Activated CD4-positive, alpha-beta T cell treated with anti-CD3 and anti-CD28 coated beads for 36 hours (primary cell): ENCODE data around the gene SOX9. TPM values are rescaled to one million over a fixed set of nuclear protein-coding genes. Genes with fewer than 3 reads are reported as not detected.

ENCODE experiments used
- ATAC-seq: fragments of 200-7000 bp; cut with Tn5 transposase; one replicate; pipeline ENCODE4 v1.10.0; 2021; ENCODE audit warnings: mild to moderate bottlenecking, moderate library complexity
- CTCF ChIA-PET: fragments of 350-600 bp; sonication (Branson Sonifier 250); formaldehyde crosslinking; loops from one replicate; lab custom pipeline; 2021; ENCODE audit warnings: antibody characterized with exemption; lab: Charles Lee
- POLR2A ChIA-PET: fragments of 350-600 bp; sonication (Branson Sonifier 250); formaldehyde crosslinking; loops from one replicate; lab custom pipeline; 2021; ENCODE audit warnings: antibody characterized with exemption, inconsistent platforms; lab: Charles Lee
- DNase-seq: peaks from one replicate; pipeline ENCODE4 v3.0.0-alpha.2; 2020
- H3K27ac Mint-ChIP-seq: one replicate; pipeline ENCODE4 v1.8.0; 2021; ENCODE audit warnings: mixed read lengths
- H3K27me3 Mint-ChIP-seq: one replicate; pipeline ENCODE4 v1.8.0; 2021; ENCODE audit warnings: mixed read lengths
- H3K36me3 Mint-ChIP-seq: one replicate; pipeline ENCODE4 v1.8.0; 2021; ENCODE audit warnings: low read depth, mixed read lengths
- H3K4me1 Mint-ChIP-seq: one replicate; pipeline ENCODE4 v1.8.0; 2021; ENCODE audit warnings: mixed read lengths
- H3K4me3 Mint-ChIP-seq: one replicate; pipeline ENCODE4 v1.8.0; 2021; ENCODE audit warnings: mild to moderate bottlenecking, moderate library complexity, mixed read lengths
- H3K9me3 Mint-ChIP-seq: one replicate; pipeline ENCODE4 v1.8.0; 2021; ENCODE audit warnings: low read depth, mixed read lengths
- intact Hi-C, 2 experiments: fragments of 100-400 bp; cut with DNase I in 1 of 2; cut with micrococcal nuclease in 1 of 2; formaldehyde crosslinking; loops; one replicate each; pipeline versions ENCODE4 v1.14.2 to v1.15.1; 2022 to 2024; cut with DNase I, micrococcal nuclease
- total RNA-seq, 2 experiments: library from RNA; stranded (reverse); gene quantifications; one replicate each; pipeline ENCODE4 v1.2.3, GENCODE V29; 2021

SOX9 gene
- total RNA-seq, 2 experiments from 2014 or later, result not detected

- Mint-ChIP-seq H3K27ac (no peak overlapping the region), H3K4me3 (no peak overlapping the region), H3K9me3 (no peaks in the 10 kb centered on the region), H3K36me3 (no peaks in the 10 kb centered on the region), H3K27me3 (no peaks in the 10 kb centered on the region), H3K4me1 (no peaks in the 10 kb centered on the region)
- ChIA-PET CTCF (no interaction called here), POLR2A (no interaction called here)
- intact Hi-C loops, result no loop called here
- no peak for DNase-seq
- ATAC-seq, result no peak
Observed at GRCh38 chr17:72095316-72095715, 25.5 kb upstream of the SOX9 start.

- no peak overlapping the region for H3K27ac Mint-ChIP-seq
- H3K9me3 Mint-ChIP-seq, result no peaks in the 10 kb centered on the region
- no peaks in the 10 kb centered on the region for H3K27me3 Mint-ChIP-seq
- CTCF ChIA-PET, result no interaction called here
- DNase-seq, result no peak
- H3K4me3 Mint-ChIP-seq, result no peak overlapping the region
- POLR2A ChIA-PET, result no interaction called here
- no peaks in the 10 kb centered on the region for H3K4me1 Mint-ChIP-seq
- no peak for ATAC-seq
- intact Hi-C loops, result no loop called here
- H3K36me3 Mint-ChIP-seq, result no peaks in the 10 kb centered on the region
Observed at GRCh38 chr17:72097144-72097543, 23.7 kb upstream of the SOX9 start.

DNA sequence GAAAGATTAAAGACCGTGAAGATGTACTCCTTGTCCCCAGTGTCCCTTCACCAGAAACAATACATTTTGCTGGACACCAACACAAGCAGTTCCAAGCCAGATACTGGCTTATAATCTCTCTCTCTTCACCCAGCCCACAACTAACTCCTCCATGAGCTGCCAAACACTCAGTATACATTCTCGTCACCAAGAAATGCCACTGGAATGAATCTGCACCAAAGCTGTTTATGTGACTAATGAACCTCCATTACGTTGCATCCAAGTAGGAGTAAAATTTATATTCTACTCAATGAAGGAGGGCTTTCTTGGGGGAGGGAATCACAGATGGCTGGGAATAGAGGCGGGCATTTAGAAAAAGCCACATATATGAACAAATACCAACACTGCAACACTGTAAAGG is 20.9 kb upstream of the SOX9 start:
- no peaks in the 10 kb centered on the region for H3K4me1 Mint-ChIP-seq
- H3K4me3 Mint-ChIP-seq, result no peak overlapping the region
- peaks cover 6% of the 10 kb centered on the region for H3K27me3 Mint-ChIP-seq
- no peak for DNase-seq
- ChIA-PET CTCF (no interaction called here), POLR2A (no interaction called here)
- no peaks in the 10 kb centered on the region for H3K36me3 Mint-ChIP-seq
- H3K27ac Mint-ChIP-seq, result no peak overlapping the region
- intact Hi-C loops, result no loop called here
- H3K9me3 Mint-ChIP-seq, result no peaks in the 10 kb centered on the region
- no peak for ATAC-seq

- ChIA-PET POLR2A (no interaction called here), CTCF (no interaction called here)
- Mint-ChIP-seq H3K27me3 (peaks cover 8% of the 10 kb centered on the region), H3K4me1 (no peaks in the 10 kb centered on the region), H3K36me3 (no peaks in the 10 kb centered on the region), H3K4me3 (no peak overlapping the region), H3K9me3 (no peaks in the 10 kb centered on the region), H3K27ac (no peak overlapping the region)
- ATAC-seq (no peak), DNase-seq (no peak)
- intact Hi-C loops, result no loop called here
Observed at GRCh38 chr17:72100470-72100869, 20.4 kb upstream of the SOX9 start.

DNA sequence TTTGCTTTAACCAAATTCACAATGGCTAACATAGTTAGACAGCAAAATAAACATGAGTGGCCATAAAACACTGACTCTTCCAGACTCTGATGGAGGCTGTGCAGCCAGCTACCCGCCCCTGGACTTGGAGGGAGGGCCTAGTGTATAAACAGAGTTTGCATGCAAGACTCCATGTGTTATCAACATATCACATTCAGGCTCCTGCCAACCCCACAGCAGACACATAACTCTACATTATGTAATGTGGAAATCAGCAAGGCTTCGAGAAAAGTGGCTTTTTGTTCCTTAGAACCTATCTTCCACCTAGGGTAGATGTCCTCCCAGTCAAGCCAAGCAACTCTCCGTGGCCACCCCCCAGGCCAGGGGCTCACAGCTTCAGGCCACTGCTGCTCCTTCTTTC is 19.3 kb upstream of the SOX9 start:
- Mint-ChIP-seq H3K27ac (no peak overlapping the region), H3K36me3 (no peaks in the 10 kb centered on the region), H3K4me3 (no peak overlapping the region), H3K9me3 (no peaks in the 10 kb centered on the region), H3K27me3 (peaks cover 8% of the 10 kb centered on the region), H3K4me1 (no peaks in the 10 kb centered on the region)
- intact Hi-C loops, result no loop called here
- ChIA-PET POLR2A (no interaction called here), CTCF (no interaction called here)
- DNase-seq (no peak), ATAC-seq (no peak)

DNA sequence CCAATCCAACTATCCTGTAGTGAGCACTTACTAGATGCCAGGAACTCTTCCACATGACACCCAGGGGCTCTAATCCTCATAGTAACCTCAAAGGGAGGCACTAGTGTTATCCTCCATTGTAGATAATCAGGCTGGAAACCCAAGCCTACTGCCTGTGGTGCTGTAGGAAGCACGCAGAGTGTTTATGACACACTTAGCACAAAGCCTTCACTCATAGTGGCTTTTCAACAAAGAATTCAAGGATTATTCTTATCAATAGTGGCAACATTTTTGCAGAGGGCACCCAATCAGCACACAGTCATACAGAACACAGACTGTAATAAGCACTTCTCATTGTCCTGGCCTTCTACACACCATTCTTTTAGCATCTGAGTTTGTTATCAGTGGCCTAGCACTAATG is 18.5 kb upstream of the SOX9 start:
- no peak overlapping the region for H3K27ac Mint-ChIP-seq
- ATAC-seq (no peak), DNase-seq (no peak)
- no peak overlapping the region for H3K4me3 Mint-ChIP-seq
- H3K27me3 Mint-ChIP-seq, result peaks cover 8% of the 10 kb centered on the region
- H3K36me3 Mint-ChIP-seq, result no peaks in the 10 kb centered on the region
- H3K9me3 Mint-ChIP-seq, result no peaks in the 10 kb centered on the region
- POLR2A ChIA-PET, result no interaction called here
- intact Hi-C loops, result no loop called here
- CTCF ChIA-PET, result no interaction called here
- H3K4me1 Mint-ChIP-seq, result no peaks in the 10 kb centered on the region

- ATAC-seq (no peak), DNase-seq (no peak)
- Mint-ChIP-seq H3K4me3 (no peak overlapping the region), H3K4me1 (no peaks in the 10 kb centered on the region), H3K9me3 (no peaks in the 10 kb centered on the region), H3K27ac (no peak overlapping the region), H3K36me3 (peaks cover 2% of the 10 kb centered on the region), H3K27me3 (peaks cover 18% of the 10 kb centered on the region)
- POLR2A ChIA-PET, result no interaction called here
- intact Hi-C loops, result no loop called here
- CTCF ChIA-PET, result no interaction called here
Observed at GRCh38 chr17:72104164-72104862, 16.5 kb upstream of the SOX9 start.

- Mint-ChIP-seq H3K27me3 (peaks cover 20% of the 10 kb centered on the region), H3K36me3 (peaks cover 2% of the 10 kb centered on the region), H3K9me3 (no peaks in the 10 kb centered on the region), H3K4me1 (no peaks in the 10 kb centered on the region), H3K27ac (no peak overlapping the region), H3K4me3 (no peak overlapping the region)
- intact Hi-C loops, result no loop called here
- DNase-seq, result no peak
- no peak for ATAC-seq
- CTCF ChIA-PET, result no interaction called here
- POLR2A ChIA-PET, result no interaction called here
Observed at GRCh38 chr17:72104863-72105234, 16.0 kb upstream of the SOX9 start.

DNA sequence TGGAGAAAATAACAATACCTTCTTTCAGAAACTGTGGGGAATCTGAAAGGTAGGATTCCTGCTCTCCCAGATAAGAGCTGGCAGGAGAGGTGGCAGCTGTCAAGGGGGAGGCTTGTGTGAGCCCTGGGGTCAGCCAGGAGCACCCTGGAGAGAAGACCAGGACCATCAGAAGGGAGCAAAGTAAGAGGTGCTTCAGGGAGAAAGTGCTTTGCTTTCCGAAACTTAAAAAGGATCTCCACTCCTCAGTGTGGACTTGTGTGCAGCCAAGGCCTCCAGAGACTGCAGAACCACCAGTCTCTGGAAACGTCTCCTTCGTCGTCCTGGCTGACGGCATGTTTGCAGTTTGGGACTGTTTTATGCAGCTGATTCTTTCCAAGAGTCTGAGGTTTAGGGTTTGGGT is 13.7 kb upstream of the SOX9 start:
- no peaks in the 10 kb centered on the region for H3K9me3 Mint-ChIP-seq
- ATAC-seq (no peak), DNase-seq (no peak)
- intact Hi-C loops, result no loop called here
- H3K27ac Mint-ChIP-seq, result no peak overlapping the region
- no peak overlapping the region for H3K4me3 Mint-ChIP-seq
- H3K27me3 Mint-ChIP-seq, result peaks cover 27% of the 10 kb centered on the region
- H3K36me3 Mint-ChIP-seq, result peaks cover 2% of the 10 kb centered on the region
- ChIA-PET POLR2A (no interaction called here), CTCF (no interaction called here)
- H3K4me1 Mint-ChIP-seq, result no peaks in the 10 kb centered on the region

- H3K27me3 Mint-ChIP-seq, result peaks cover 31% of the 10 kb centered on the region
- ChIA-PET CTCF (no interaction called here), POLR2A (no interaction called here)
- DNase-seq, result no peak
- no peaks in the 10 kb centered on the region for H3K4me1 Mint-ChIP-seq
- no peak overlapping the region for H3K27ac Mint-ChIP-seq
- intact Hi-C loops, result loop anchor here in 1 of 2 experiments (10.0 kb wide), 1 partner anchor 1346 kb away; no protein-coding TSS in a partner anchor
- H3K4me3 Mint-ChIP-seq, result no peak overlapping the region
- peaks cover 2% of the 10 kb centered on the region for H3K36me3 Mint-ChIP-seq
- H3K9me3 Mint-ChIP-seq, result no peaks in the 10 kb centered on the region
- ATAC-seq, result no peak
Observed at GRCh38 chr17:72110231-72110941, 10.4 kb upstream of the SOX9 start.

DNA sequence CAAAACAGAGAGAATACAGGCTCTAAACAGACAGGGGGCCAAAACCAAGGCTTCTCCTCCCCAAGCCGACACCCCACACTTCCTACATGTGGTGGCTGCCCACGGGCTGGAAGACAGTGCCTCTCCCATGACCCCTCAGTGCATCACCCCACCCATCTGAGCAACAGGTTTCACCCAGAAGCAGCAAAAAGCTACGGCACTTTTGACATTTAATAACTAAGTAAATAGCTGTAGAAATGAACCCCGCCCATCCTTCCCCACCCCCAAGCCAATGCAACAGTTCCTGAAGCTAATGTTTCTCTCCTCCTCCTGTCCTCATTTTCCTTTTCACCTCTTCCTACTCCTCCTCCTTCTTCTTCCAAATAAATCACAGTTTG is 9.9 kb upstream of the SOX9 start:
- Mint-ChIP-seq H3K4me1 (no peaks in the 10 kb centered on the region), H3K27ac (no peak overlapping the region), H3K9me3 (no peaks in the 10 kb centered on the region), H3K27me3 (peaks cover 34% of the 10 kb centered on the region), H3K36me3 (peaks cover 2% of the 10 kb centered on the region), H3K4me3 (no peak overlapping the region)
- ChIA-PET CTCF (no interaction called here), POLR2A (no interaction called here)
- ATAC-seq, result no peak
- DNase-seq, result no peak
- intact Hi-C loops, result loop anchor here in 1 of 2 experiments (10.0 kb wide), 1 partner anchor 1346 kb away; no protein-coding TSS in a partner anchor

DNA sequence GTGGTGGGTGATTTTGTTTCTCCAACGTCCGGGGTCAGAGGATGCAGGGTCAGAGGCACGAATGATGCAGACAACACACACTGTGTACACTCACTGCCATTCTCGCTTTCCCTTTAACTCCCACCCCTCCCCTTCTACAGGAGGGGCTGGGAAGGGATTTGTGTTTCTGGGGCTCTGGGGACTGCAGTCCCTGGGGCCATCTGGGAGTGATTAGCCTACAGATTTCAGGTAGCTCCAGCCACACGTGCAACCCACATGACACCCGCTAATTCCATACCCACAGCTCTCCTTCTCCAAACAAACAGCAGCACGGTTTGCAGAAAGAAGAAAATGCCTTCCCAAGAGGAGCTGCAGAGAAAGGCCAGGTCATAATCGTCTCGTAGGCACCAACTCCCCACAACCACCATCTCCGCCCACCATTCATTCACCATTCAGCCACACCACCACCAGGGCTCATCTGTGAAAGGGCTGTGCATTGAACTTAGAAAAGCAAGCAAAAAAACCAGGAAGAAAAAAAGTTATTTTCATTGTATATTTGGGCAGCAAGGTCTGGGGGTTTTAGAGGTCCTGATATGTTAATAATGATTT is 9.4 kb upstream of the SOX9 start:
- no peak overlapping the region for H3K4me3 Mint-ChIP-seq
- ATAC-seq (no peak), DNase-seq (no peak)
- H3K36me3 Mint-ChIP-seq, result peaks cover 2% of the 10 kb centered on the region
- POLR2A ChIA-PET, result no interaction called here
- H3K27me3 Mint-ChIP-seq, result peaks cover 39% of the 10 kb centered on the region
- H3K9me3 Mint-ChIP-seq, result no peaks in the 10 kb centered on the region
- no peak overlapping the region for H3K27ac Mint-ChIP-seq
- H3K4me1 Mint-ChIP-seq, result peaks cover 3% of the 10 kb centered on the region
- intact Hi-C loops, result loop anchor here in 1 of 2 experiments (10.0 kb wide), 1 partner anchor 1347 kb away; no protein-coding TSS in a partner anchor
- CTCF ChIA-PET, result no interaction called here
